Testis (tissue), 3 donors: ENCODE data around the gene SLC24A3. TPM values are rescaled to one million over a fixed set of nuclear protein-coding genes. Genes with fewer than 3 reads are reported as not detected.

ENCODE experiments used
- DNase-seq: peaks from one replicate; pipeline ENCODE4 v3.0.0-alpha.2; 2019
- H3K27ac ChIP-seq, 2 donors: fragments of 200-600 bp; sonication (generic); one replicate each; pipeline ENCODE4 v1.5.1; 2019
- H3K27me3 ChIP-seq: fragments of 200-600 bp; sonication (generic); one replicate; pipeline ENCODE4 v1.5.1; 2019
- H3K36me3 ChIP-seq: fragments of 200-600 bp; sonication (generic); one replicate; pipeline ENCODE4 v1.5.1; 2017; ENCODE audit warnings: low read depth; ENCODE audit errors: missing control alignments
- H3K4me1 ChIP-seq: fragments of 200-600 bp; sonication (generic); one replicate; pipeline ENCODE4 v1.5.1; 2019
- H3K4me3 ChIP-seq, 2 donors: fragments of 200-600 bp; sonication (generic); one replicate each; pipeline ENCODE4 v1.5.1; 2017 to 2019
- H3K9me3 ChIP-seq: fragments of 200-600 bp; sonication (generic); one replicate; pipeline ENCODE4 v1.5.1; 2017
- POLR2A ChIP-seq: fragments of 450-650 bp; IDR thresholded peaks from one replicate; pipeline ENCODE4 v1.6.1; 2017; ENCODE audit warnings: antibody characterized with exemption, mild to moderate bottlenecking, moderate library complexity
- WGBS, 2 donors: methylation state at CpG; one replicate each; pipeline ENCODE4 v1.1.5; 2018; 5-methylcytosine and 5-hydroxymethylcytosine counted together
- intact Hi-C: fragments of 100-400 bp; cut with DNase I; formaldehyde crosslinking; loops from one replicate; pipeline ENCODE4 v1.15.1; 2023; ENCODE audit warnings: low total_unique reads
- polyA plus RNA-seq: library from polyadenylated mRNA; stranded (reverse); fragments of 350-450 nt; fragmentation: Illumina TruSeq; extraction: RNeasy Lipid Tissue Mini Kit (QIAGEN cat#74804); gene quantifications from one replicate; pipeline ENCODE4 v1.2.3, GENCODE V29; 2014; ENCODE audit warnings: low read depth, low replicate concordance; ENCODE audit not compliant: insufficient read depth
- total RNA-seq, 2 donors: library from RNA; depleted of rRNA; stranded (reverse); fragments of >200 nt; gene quantifications; one replicate each; pipeline ENCODE4 v1.2.3, GENCODE V29; 2016
- TF ChIP-seq, protein P1 (sequence below), 3 experiments: fragments of 450-650 bp in 2 of 3; fragments of 200-600 bp in 1 of 3; sonication (generic) in 1 of 3; IDR thresholded peaks; one replicate each; pipeline ENCODE4 v1.5.1; 2016 to 2019; ENCODE audit warnings: antibody characterized with exemption in 3 of 3, mild to moderate bottlenecking in 2 of 3, moderate library complexity in 1 of 3

The SLC24A3 gene
- total and polyA plus RNA-seq, 3 donors from 2014 or later = 2.4 to 4.5 (median 3.8) TPM

DNA sequence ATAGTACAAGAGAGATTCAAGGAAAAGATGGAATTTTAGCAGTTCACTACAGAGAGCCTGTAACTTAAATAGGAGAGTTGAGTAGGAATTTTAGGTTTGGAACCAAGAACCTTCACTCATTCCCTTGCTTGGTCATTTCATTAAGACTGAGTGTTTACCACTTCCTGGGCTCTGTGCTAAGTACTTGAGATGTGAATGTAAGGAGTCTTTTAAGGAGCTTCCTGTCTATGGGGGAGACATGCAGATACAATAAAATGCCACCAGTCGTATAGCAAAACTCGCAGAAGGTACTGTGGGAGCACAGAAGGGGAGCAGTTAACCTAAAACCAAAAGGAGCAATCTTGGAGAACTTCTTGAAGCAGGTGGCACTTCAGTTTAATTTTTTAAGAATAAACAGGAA, 204.2 kb downstream of the SLC24A3 start:
- 87% methylated on average over 2 of the region's 2 CpGs for WGBS, 2 donors
- H3K27me3 ChIP-seq = no peaks in the 10 kb centered on the region
- no peak overlapping the region for H3K27ac ChIP-seq
- intact Hi-C loops = no loop called here
- no peak overlapping the region for H3K4me3 ChIP-seq
- H3K36me3 ChIP-seq = no peaks in the 10 kb centered on the region
- H3K9me3 ChIP-seq = no peaks in the 10 kb centered on the region
- TF ChIP-seq, protein P1, sequence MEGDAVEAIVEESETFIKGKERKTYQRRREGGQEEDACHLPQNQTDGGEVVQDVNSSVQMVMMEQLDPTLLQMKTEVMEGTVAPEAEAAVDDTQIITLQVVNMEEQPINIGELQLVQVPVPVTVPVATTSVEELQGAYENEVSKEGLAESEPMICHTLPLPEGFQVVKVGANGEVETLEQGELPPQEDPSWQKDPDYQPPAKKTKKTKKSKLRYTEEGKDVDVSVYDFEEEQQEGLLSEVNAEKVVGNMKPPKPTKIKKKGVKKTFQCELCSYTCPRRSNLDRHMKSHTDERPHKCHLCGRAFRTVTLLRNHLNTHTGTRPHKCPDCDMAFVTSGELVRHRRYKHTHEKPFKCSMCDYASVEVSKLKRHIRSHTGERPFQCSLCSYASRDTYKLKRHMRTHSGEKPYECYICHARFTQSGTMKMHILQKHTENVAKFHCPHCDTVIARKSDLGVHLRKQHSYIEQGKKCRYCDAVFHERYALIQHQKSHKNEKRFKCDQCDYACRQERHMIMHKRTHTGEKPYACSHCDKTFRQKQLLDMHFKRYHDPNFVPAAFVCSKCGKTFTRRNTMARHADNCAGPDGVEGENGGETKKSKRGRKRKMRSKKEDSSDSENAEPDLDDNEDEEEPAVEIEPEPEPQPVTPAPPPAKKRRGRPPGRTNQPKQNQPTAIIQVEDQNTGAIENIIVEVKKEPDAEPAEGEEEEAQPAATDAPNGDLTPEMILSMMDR (IDR thresholded peaks at IDR 0.05) = no peak
- no peak for TF ChIP-seq POLR2A
- DNase-seq = no peak
- H3K4me1 ChIP-seq = no peaks in the 10 kb centered on the region

DNA sequence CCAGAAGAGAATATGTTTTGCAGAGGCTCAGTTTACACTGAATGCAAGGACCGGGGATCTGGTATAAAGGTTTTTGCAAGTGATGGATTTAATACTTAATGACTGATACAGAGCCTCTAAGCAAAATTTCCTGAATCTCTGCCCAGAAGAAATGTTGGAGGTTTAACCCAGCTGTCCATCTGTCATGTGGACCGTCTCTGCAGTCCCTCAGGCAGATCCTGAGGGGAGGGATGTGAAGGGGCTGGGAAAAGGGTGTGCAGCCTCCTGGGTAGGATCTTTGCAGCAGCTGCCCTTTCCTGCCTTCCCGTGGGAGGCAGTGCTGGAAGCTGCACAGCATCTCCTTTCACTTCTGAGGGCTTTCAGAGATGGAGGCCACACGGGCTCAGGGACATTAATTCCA, 207.0 kb downstream of the SLC24A3 start:
- DNase-seq = no peak
- intact Hi-C loops = no loop called here
- no peaks in the 10 kb centered on the region for H3K36me3 ChIP-seq
- no peak overlapping the region for H3K27ac ChIP-seq
- no peaks in the 10 kb centered on the region for H3K9me3 ChIP-seq
- WGBS, 2 donors = 45 to 48% methylated on average over 4 of the region's 4 CpGs
- no peaks in the 10 kb centered on the region for H3K4me1 ChIP-seq
- no peak overlapping the region for H3K4me3 ChIP-seq
- TF ChIP-seq, protein P1 (IDR thresholded peaks at IDR 0.05) = no peak
- TF ChIP-seq POLR2A = no peak
- H3K27me3 ChIP-seq = no peaks in the 10 kb centered on the region

DNA sequence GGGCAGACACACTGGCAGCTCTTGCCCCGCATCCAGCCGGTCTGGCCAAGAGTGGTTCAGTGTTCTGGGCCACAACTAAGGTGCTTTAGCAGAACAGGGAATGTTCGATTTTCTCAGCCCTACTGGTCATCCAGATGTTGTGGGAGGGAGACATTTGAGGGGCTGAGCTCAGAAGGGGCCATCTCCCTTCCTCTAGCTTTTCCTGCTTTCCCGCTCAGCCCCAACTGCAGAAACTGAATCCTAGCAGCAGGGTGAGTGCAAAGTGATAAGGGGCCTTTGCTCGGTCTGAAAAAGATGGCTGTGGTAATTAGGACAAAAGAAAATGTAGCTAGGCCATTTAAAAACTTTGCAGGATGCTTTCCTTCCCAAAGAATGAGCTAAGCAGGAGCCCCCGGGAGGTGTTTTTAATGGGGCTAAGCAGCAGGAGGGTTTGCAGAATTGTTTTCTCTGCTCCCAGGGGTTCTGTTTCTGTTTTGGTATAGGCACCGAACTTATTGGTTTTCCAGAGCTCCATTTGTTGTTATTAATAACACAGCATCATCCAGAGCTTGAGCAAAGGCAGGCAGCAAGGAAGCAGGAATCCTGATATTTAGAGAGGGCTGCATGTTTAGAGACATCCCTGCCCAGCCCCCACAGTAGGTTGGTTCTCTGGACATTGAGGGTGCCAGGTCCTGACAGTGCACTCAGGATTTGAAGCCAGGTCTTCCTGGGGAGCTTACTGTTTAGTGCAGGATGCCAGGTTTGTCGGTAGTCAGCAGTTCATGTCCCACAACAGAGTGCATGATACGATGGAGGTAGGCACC, 210.9 kb downstream of the SLC24A3 start:
- no peaks in the 10 kb centered on the region for H3K4me1 ChIP-seq
- no peak overlapping the region for H3K4me3 ChIP-seq
- H3K27me3 ChIP-seq = no peaks in the 10 kb centered on the region
- H3K36me3 ChIP-seq = no peaks in the 10 kb centered on the region
- TF ChIP-seq POLR2A = no peak
- TF ChIP-seq, protein P1 (IDR thresholded peaks at IDR 0.05) = no peak
- H3K9me3 ChIP-seq = no peaks in the 10 kb centered on the region
- DNase-seq = no peak
- H3K27ac ChIP-seq = no peak overlapping the region
- intact Hi-C loops = no loop called here
- WGBS, 2 donors = 73 to 76% methylated on average over 9 of the region's 9 CpGs

DNA sequence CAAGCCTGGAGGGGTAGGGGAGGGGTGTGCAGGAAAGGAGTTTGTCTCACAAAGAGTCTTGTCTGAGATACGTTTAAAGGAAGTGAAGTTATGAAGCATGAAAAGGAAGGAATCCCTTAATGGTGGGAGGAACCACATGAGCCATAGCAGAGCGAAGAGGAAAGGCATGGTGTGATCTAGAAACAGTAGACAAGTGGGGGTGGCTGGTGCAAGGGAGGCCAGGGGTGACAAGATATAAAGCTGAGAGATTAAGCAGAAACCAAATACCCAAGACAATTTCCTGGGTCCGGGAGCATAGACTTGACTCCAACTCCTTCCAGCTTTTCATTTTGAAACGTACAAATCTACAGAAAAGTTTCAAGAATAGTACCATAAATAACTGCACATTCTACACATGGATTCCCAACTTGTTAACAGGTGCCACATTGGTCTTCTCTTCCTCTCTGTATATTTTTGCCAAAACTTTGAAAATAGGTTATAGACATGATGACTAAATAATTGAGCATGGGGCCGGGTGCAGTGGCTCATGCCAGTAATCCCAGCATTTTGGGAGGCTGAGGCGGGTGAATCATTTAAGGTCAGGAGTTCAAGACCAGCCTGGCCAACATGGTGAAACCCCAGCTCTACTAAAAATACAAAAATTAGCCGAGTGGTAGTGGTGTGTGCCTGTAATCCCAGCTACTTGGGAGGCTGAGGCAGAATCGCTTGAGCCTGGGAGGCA, 211.6 kb downstream of the SLC24A3 start:
- no peak for DNase-seq
- Histone ChIP-seq H3K27me3 (no peaks in the 10 kb centered on the region), H3K9me3 (no peaks in the 10 kb centered on the region), H3K4me1 (no peaks in the 10 kb centered on the region), H3K27ac (no peak overlapping the region), H3K36me3 (no peaks in the 10 kb centered on the region), H3K4me3 (no peak overlapping the region)
- intact Hi-C loops = no loop called here
- 82% methylated on average over 8 of the region's 8 CpGs for WGBS, 2 donors
- TF ChIP-seq, protein P1 (IDR thresholded peaks at IDR 0.05) = no peak
- no peak for TF ChIP-seq POLR2A
